ENCODE data around the gene SEC24D. TPM values are rescaled to one million over a fixed set of nuclear protein-coding genes. Genes with fewer than 3 reads are reported as not detected.

SEC24D gene
- total and polyA plus RNA-seq, 9 of the 15 experiments (the other 6 are each of a cell fraction or from before 2014, with no cell fraction given): 7.1 to 22.5 (median 11.3) TPM

GRCh38 chr4:118756429-118756828, 79.5 kb downstream of the SEC24D start:
- FAIRE-seq: no peak
- no peak overlapping the region for H3K9ac ChIP-seq (ENCODE audit: insufficient read depth in 1 of 2, low read depth in 2 of 2, low read length in 2 of 2)
- no peaks in the 10 kb centered on the region for H3K9me1 ChIP-seq (ENCODE audit: control insufficient read depth, insufficient read depth, low read length)
- in situ Hi-C loops (cut with MboI): no loop called here
- CTCF ChIA-PET (ENCODE audit: low intra/inter-chr PET ratio): no interaction called here
- no TSS peak for BruUV-seq (replicated peaks)
- no peak for DNase-seq (ENCODE audit: extremely low read depth in 1 of 4, low spot score in 3 of 4)
- no peaks in the 10 kb centered on the region for H3K79me2 ChIP-seq (ENCODE audit: control insufficient read depth, insufficient read depth, low read length)
- H3K4me1 ChIP-seq (replicated peaks in 1 of 2; ENCODE audit: control insufficient read depth in 2 of 2, insufficient read depth in 2 of 2, low read length in 2 of 2): no peaks in the 10 kb centered on the region
- intact Hi-C loops (cut with micrococcal nuclease): no loop called here
- H3K36me3 ChIP-seq (ENCODE audit: control insufficient read depth, insufficient read depth, low read length): peaks cover 23% of the 10 kb centered on the region
- ATAC-seq: no peak
- H4K20me1 ChIP-seq (replicated peaks; ENCODE audit: control insufficient read depth, insufficient read depth, low read length): no peaks in the 10 kb centered on the region
- no peaks in the 10 kb centered on the region for H3K9me3 ChIP-seq (replicated peaks; ENCODE audit: control insufficient read depth, insufficient read depth, low read depth, low read length)
- H3K27me3 ChIP-seq (ENCODE audit: control insufficient read depth in 2 of 2, insufficient read depth in 2 of 2, low read length in 2 of 2): no peaks in the 10 kb centered on the region
- WGBS (ENCODE audit: insufficient coverage, low coverage, missing lambda C conversion rate): 58% methylated on average over 3 of the region's 3 CpGs
- no peak overlapping the region for H2AFZ ChIP-seq (ENCODE audit: low read depth, low read length)
- H3K4me3 ChIP-seq: no peak overlapping the region
- TF ChIP-seq HDAC6 (IDR thresholded peaks at IDR 0.05; ENCODE audit: low read depth, low read length) (no peak), ZNF324 (CRISPR knock-in tag; IDR thresholded peaks at IDR 0.05) (no peak), MECOM (CRISPR knock-in tag; IDR thresholded peaks at IDR 0.05) (no peak), RBM15 (IDR thresholded peaks at IDR 0.05; ENCODE audit: insufficient read depth, low read length) (no peak), CEBPG (CRISPR knock-in tag; IDR thresholded peaks at IDR 0.05) (no peak), CEBPG (tag; conservative IDR thresholded peaks at IDR 0.05 in 1 of 2, IDR thresholded peaks at IDR 0.05 in 1 of 2) (no peak), SIN3B (IDR thresholded peaks at IDR 0.05; ENCODE audit: low read depth) (no peak), BACH1 (tag; IDR thresholded peaks at IDR 0.05) (no peak), CAMTA2 (CRISPR knock-in tag; conservative IDR thresholded peaks at IDR 0.05) (no peak)
- no peak overlapping the region for H3K27ac ChIP-seq (ENCODE audit: extremely low read depth, low read depth, low read length)
- POLR2A ChIA-PET: interaction anchor here (1.2 kb wide), 1 partner anchor 10 kb away, joined by 5 read pairs; no protein-coding TSS in a partner anchor
- H3K4me2 ChIP-seq (ENCODE audit: insufficient read depth, low read length): no peak overlapping the region
